D341Med (cell line): ENCODE results near the gene TMC6.
"Not testable (repeated sequence)": the region's sequence is repeated elsewhere in the genome, so short reads cannot be mapped to it uniquely, and the experiment has no call there.

Experiments used
- DNase-seq: peaks from one replicate; pipeline ENCODE4 v3.0.0; 2012; ENCODE audit warnings: low spot score

TMC6 gene

DNA sequence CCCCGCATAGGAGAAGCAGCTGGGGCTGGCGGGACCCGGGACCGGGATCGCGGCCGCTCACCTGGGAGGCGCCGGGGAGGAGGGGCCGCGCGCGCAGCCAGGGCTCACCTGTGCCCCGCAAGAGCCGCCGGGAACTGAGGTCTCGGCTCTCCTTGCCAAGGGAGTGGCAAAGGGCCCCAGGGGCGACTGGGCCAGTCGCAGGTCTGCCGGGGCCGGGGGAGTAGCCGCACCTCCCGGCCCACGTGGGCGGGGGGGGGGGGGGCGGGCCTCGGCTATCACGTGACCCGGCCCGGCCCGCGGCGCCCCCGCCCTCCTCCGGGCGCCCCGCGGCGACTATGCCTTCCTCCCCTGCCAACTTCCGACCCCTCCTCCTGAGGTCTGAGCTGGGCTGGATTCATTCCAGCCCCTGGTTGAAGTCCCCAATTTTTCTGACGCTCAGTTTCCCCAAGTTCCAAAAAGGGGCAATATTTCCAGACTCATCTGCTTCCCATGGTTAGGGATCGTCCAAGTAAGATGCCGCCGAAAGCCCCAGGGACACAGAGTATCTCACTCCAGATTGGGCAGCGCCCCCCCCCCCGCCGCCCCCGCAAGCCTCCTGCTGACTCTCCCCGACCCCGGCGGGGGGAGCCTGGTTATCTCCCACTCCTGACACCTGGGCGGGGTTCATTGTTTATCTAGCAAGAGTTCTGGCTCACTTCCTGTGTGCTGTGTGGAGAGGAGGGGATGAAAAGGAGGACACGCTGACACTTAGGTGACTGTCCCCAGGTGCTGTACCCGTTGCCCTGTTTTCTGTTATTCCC is at the start of gene TMC6:
Gene TMC6 (minus strand): TSS at position 205 of the 800 bp plus-strand sequence. CDS start 1,923 bp downstream, outside the sequence.
- DNase-seq, result peak; percentile 89

DNA sequence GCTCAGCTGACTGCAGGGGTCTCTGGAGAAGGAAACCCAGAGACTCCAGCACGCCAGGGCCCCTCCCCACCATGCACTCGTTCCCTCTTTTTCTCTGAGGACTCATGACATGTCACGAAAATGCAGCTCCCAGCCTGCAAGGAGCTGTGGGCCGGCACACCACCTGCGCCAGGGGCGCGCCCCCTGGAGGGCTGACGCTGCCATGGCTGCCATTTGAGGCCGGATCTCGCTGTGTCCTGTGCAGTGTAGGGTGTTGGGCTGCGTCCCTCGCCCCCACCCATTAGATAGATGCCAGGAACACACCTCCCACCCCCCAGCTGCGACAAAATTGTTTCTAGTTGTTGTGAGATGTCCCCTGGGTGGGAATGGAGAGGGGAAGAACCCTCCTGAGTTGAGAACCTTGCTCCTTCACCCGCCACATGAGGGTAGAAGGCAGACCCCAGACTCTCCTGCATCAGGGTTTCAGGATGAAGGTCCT is 48.0 kb upstream of the TMC6 start:
- peak; percentile 95 for DNase-seq

GRCh38 chr17:78175643-78175981 is 47.1 kb upstream of the TMC6 start:
- no peak for DNase-seq

GRCh38 chr17:78174870-78175642 is 46.5 kb upstream of the TMC6 start:
- DNase-seq, result no peak

- no peak for DNase-seq
Observed at GRCh38 chr17:78174346-78174869, 45.9 kb upstream of the TMC6 start.

DNA sequence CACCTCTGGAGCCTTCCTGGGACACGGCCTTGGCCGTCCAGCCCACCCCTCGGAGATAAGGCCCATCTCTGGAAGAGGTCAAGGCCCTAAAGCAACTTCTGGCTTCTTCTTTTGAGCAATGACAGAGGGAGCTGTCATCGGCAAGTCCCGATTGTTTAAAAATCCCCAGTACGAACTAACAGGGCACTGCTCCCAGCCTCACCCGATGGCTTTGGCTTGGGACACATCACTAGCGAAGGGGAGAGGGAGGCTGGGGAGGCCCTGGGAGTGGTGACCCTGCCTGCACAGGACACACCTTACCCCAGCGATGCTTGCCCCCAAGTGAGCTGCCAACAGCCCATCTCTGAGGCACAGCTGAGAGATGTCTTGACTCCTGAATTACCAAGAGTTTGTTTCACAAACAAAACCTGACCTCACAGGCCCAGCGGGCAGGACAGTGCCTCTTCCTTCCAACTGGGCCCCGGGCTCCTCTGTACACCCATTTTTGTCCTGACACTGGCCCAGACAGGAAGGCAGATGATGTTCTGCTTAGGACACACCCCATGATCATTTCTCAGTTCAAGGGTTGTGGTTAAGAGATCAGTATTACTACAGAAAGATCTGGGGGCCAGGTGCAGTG is 44.7 kb upstream of the TMC6 start:
- DNase-seq, result no peak

GRCh38 chr17:78172249-78173051 is 43.9 kb upstream of the TMC6 start:
- no peak for DNase-seq

DNA sequence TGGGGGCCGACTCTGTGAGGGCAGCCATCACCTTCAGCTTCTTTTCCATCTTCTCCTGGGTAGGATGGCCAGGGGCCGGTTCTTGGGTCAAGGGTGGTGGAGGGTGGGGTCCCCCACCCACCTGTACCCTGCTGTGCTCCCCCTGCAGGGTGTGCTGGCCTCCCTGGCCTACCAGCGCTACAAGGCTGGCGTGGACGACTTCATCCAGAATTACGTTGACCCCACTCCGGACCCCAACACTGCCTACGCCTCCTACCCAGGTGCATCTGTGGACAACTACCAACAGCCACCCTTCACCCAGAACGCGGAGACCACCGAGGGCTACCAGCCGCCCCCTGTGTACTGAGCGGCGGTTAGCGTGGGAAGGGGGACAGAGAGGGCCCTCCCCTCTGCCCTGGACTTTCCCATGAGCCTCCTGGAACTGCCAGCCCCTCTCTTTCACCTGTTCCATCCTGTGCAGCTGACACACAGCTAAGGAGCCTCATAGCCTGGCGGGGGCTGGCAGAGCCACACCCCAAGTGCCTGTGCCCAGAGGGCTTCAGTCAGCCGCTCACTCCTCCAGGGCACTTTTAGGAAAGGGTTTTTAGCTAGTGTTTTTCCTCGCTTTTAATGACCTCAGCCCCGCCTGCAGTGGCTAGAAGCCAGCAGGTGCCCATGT is 43.2 kb upstream of the TMC6 start:
- DNase-seq, result not testable (repeated sequence)

DNA sequence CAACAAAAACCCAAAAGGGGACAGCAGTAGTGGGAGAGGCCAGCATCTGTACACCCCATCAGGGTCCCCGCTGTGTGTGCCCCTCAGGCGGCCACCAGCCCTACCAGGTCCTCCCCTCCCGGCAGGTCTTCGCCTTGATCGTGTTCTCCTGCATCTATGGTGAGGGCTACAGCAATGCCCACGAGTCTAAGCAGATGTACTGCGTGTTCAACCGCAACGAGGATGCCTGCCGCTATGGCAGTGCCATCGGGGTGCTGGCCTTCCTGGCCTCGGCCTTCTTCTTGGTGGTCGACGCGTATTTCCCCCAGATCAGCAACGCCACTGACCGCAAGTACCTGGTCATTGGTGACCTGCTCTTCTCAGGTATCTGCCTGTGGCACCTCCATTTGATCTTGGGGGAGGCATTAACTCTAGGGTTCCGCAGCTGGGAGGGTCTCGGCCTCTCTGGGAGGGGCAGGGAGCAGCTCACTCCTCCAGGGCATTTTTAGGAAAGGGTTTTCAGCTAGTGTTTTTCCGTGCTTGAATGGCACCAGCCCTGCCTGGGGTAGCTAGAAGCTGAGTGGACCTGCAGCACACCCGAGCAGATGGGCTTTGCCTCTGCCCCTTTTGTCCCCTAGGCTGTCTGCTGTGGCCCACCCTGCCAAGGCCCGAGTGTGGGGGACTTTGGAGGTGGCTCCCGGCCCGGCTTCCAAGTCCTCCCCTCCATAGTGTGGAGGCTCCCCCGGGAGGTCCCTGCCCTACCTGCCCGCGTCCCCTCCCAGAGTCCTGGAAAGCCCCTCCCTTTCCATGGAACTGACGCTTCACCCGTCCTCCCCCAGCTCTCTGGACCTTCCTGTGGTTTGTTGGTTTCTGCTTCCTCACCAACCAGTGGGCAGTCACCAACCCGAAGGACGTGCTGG is 42.4 kb upstream of the TMC6 start:
- no peak for DNase-seq

DNA sequence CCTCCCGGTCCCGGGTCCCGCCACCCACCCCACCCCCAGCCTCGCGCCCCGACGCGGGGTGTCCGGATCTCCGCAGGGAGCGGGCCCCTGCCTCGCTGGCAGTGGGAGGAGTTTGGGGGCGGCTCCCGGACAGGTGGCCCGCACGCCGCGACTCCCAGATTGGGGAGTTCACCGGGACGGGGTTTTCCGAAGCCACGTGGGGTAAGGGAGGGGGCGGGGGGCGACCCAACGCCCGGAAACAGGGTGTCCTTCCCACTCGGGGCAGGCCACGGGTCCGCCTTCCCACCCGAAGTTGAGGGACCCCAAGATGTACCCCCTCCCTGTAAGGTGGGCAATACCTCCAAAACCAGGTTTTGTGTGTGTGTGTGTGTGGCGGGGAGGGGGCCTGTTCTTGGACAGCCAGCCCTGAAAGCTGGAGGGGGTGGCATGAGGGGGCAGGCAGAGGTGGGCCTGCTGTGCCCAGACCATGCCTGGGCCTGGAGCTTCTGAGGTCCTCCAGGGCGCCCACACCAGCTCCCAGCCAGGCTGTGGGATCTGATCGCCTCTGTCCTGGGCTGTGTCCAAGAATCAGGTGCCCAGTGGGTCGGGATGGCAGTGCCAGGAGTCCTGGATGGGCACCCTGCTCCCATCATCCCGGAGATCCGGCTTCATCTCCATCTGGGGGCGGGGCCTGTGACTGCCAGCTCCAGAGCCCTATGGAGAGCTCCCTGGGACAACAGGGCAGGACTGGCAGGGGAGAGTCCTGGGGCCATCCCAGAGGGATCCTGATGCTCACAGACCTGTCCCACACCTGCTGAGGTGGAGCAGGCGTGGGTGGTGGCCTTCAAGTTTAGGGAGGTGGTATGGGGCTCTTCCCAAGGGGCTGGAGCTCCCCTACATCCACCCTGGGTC is 40.6 kb upstream of the TMC6 start:
- DNase-seq, result peak; percentile 89

DNA sequence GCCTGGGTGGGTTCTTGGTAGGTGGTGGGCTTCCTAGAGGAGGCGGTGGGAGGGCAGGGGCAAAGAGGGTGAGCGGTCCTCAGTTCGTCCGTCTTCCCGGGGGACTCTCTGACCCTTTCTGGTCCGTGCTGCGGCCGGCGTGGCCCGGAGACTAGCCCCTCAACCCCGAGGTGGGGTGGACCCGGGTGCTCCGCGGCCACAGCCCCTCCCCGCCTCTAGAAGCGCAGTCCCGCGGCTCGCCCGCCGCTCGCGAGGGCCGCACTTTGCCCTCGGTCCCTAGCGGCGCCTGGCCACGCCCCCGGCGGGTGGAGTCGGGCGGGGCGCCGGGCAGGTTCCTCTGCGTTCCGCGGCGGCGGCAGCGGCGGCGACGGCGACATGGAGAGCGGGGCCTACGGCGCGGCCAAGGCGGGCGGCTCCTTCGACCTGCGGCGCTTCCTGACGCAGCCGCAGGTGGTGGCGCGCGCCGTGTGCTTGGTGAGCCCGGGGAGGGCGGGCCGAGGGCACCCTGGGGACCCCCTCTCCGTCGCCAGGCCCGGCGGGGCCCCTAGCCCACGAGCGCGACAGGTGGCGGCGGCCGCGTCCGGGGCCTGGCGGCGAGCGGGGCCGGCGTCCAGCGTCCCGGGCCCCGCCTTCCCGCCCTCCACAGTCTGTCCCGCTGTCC is 39.8 kb upstream of the TMC6 start, which contains the start of gene SYNGR2:
Gene SYNGR2 (plus strand): TSS at position 340 of the 661 bp plus-strand sequence. CDS start 36 bp downstream, at position 376.
- peak; percentile 100 for DNase-seq

- DNase-seq, result no peak
Observed at GRCh38 chr17:78166416-78166815, 37.9 kb upstream of the TMC6 start.

DNA sequence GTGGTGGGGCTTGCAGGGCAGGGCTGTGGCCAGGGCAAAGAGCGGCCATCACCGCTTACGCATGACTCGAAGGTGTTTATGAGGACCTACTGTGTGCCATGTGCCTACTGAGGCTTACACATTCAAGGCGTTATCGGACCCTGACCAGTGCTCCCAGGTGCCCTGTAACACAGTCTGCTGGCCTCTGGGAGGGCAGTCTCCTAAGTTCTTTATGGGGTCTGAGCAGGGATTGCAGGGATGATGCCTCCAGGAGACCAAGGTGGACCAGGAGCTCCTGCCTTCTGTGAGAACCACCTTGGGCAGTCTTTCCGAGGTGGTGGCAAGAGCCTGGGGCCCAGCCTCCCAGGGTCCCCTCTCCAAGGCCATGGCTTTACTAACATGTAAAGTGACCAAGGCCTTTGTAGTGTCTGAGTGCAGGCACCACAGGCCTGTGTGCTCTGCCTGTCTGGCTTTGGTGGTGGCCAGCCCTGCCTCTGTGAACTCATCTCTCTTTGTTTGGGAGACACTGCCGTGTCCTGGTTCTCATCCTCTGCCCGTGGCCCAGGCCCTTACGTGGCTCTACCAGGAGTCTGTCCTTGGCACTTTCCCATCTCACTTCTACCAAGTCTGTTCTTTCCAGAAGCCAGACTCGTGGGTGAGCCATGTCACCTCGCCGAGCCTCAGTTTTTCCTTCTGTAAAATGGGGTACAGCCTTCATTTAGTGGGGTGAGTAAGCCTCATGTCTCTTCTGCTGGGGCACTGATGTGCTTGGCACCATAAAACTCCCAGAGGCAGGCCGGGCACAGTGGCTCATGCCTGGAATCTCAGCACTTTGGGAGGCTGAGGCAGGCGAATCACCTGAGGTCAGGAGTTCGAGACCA is 36.4 kb upstream of the TMC6 start:
- DNase-seq, result no peak

GRCh38 chr17:78163881-78164747 is 35.6 kb upstream of the TMC6 start:
- DNase-seq, result no peak

GRCh38 chr17:78159575-78160158 is 31.1 kb upstream of the TMC6 start:
- DNase-seq, result no peak
